Activated CD4-positive, alpha-beta T cell treated with anti-CD3 and anti-CD28 coated beads, Interleukin-2, Interleukin-6, amounts not matched to agents 100 ng/mL and 50 ng/mL, durations not matched to agents 16 hours and 8 hours (primary cell): ENCODE results near the gene ZWILCH.
"Not testable (repeated sequence)": the region's sequence is repeated elsewhere in the genome, so short reads cannot be mapped to it uniquely, and the experiment has no call there.

Experiments
- DNase-seq: peaks from one replicate; pipeline ENCODE4 v3.0.0-alpha.2; 2020

The ZWILCH gene

GRCh38 chr15:66489179-66489791, 15.8 kb upstream of the ZWILCH start:
- no peak for DNase-seq

DNA sequence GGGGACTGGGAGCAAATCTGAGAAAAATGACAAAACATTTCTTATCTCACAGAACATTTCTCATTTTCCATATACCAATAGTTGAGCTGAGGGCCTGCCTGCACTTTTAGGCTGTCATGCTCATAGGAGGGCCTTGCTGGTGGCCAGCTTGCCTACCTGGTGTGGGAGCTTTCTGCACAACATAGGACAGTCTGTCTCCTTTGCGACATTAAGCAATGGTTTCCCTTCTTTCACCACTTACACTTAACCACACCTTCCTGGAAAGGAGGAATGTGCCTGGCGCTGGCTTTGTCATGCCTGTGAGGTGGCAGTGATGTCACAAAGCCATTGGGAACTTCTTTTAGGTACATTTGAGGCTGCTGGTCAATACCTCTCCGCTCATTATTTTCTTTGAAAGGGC, 13.3 kb upstream of the ZWILCH start:
- no peak for DNase-seq

- DNase-seq: no peak
Observed at GRCh38 chr15:66494262-66494661, 10.9 kb upstream of the ZWILCH start.

GRCh38 chr15:66496951-66497501, 8.1 kb upstream of the ZWILCH start:
- peak; percentile 27 for DNase-seq

GRCh38 chr15:66497502-66498455, 7.3 kb upstream of the ZWILCH start, which contains the start of gene SNAPC5:
Gene SNAPC5, minus strand, starts transcription at chr15:66497762. Its CDS starts 31 bp downstream, at chr15:66497731.
- peak; percentile 98 for DNase-seq

GRCh38 chr15:66498501-66499386, 6.4 kb upstream of the ZWILCH start:
- peak; percentile 39 for DNase-seq

- not testable (repeated sequence) for DNase-seq
Observed at GRCh38 chr15:66500346-66500745, 4.8 kb upstream of the ZWILCH start.

- DNase-seq: peak; percentile 13
Observed at GRCh38 chr15:66502491-66502890, 2.6 kb upstream of the ZWILCH start.

DNA sequence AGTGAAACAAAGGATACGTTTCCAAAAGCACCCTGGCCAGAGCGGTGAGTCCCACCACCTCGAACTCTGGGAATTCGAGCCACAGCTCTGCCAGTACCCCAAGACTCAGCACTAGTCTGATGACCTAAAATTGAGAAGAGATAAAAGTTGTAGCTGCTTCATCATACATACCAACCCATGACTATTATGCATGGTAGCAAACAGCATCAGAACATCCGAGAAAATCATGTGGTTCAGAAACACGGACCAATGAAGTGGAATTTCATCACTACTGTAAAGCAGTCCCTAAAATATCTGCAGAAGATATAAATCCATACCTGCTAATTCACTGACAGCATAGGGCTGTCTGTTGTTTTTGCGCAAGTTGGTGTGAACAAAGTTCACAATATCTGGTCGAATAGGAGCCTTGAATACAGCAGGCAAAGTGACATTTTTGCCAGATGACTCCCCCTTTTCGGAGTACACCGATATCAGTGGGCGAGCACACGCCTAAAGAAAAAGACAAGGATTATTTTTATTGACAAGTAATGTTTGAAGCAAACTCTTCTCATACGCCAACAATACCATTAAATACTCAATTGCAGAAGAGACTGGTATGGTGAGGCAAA, 2.0 kb upstream of the ZWILCH start:
- peak; percentile 14 for DNase-seq

DNA sequence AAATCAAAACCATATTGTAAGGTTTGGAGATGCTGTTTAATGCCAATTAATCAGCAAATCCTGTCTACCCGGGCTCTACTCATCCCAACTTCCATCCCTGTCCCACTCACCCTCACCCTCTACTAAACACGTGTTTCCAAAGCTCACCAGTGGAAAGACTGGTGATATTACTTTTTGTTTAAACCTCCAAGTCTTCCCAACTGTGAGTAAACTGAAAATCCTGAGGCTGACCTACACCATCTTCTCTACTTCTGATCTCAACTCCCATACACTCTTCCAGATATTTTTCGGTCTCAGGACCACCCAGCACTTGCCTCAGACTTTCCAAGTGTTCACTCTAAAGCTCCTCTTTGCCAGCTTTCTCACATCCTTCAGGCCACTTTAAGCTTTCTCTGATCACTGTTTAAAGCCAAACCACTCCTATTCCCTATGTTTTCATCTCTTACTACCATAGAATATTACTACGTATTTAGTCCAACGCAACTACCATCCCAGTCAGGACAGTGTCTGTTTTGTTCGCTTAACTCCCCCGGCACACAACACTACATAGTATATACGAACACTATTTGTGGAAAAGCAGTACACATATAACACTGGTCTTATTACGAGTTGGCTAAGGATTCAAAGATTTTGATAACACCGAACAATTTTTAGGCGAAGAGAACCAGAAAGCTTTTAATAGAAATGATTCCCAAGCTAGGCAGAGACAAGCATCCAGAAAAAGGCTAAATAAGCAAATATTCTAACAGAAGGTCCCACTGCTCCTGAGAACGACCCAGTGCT, 1.2 kb upstream of the ZWILCH start:
- DNase-seq: peak; percentile 21

- no peak for DNase-seq
Observed at GRCh38 chr15:66505430-66505811, 295 bp downstream of the ZWILCH start.

DNA sequence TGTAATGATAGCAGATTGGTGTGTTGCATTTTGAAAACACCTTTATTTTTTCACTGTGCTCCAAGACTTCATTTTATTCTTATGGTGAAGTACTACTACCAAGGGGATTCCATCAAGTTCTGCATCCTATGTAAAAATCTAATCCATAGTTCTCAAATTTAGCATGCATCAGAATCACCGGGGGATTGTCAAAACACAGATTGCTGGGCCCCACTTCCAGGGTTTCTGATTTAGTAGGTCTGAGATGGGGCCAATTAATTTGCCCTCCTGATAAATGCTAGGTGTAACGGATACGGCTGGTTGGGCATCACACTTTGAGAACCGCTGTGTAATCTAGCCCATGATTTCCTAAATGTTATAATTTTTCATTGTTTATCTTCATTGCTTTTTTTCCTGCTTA, 692 bp downstream of the ZWILCH start:
- DNase-seq: no peak

DNA sequence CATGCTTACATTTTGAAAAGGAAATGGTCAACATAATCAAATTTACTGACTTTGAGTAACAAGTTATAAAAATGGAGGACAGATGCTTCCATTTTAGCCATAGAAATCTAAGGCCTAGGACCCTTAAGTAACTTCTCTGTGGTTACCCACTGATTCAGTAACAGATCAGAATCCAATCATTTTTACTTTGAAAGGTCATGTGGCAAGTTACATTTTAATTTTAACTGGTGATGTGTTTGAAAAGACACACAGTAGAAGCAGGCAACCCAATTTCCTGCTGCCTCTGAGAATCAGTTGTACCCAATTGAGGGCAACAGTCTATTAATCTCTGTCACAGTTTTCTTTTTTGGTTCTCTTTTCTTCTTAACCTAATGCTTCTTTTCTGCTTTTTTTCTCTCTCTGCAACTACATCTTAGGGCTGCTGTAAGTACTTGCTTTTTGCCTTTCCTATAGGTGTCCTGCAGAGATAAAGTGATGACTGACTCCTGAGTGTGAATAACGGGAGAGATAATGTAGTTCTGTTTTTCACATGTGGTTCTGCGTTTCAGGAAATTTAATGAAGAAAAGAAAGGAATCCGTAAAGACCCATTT, 3.3 kb downstream of the ZWILCH start:
- DNase-seq: no peak

- DNase-seq: no peak
Observed at GRCh38 chr15:66514586-66514985, 9.5 kb downstream of the ZWILCH start.

GRCh38 chr15:66515901-66516322, 10.8 kb downstream of the ZWILCH start:
- DNase-seq: no peak

DNA sequence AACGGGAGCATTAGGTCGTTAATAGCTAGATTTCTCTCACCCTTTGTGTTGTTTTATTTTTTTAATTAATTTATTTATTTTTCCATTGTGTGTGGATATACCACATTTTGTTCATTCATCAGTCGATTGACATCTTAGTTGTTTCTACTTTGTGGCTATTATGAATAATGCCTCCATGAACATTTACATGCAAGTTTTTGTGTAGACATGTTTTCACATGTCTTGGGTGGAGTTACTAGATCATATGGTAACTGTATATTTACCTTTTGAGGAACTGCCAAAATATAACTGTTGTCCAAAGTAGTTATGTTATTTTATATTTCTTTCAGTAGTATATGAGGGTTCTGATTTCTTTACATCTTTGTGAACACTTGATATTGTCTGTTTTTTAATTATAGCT, 18.8 kb downstream of the ZWILCH start:
- no peak for DNase-seq

- no peak for DNase-seq
Observed at GRCh38 chr15:66524838-66525237, 19.7 kb downstream of the ZWILCH start.

- DNase-seq: no peak
Observed at GRCh38 chr15:66535056-66535455, 29.9 kb downstream of the ZWILCH start.

GRCh38 chr15:66542896-66543295, 37.8 kb downstream of the ZWILCH start:
- no peak for DNase-seq

DNA sequence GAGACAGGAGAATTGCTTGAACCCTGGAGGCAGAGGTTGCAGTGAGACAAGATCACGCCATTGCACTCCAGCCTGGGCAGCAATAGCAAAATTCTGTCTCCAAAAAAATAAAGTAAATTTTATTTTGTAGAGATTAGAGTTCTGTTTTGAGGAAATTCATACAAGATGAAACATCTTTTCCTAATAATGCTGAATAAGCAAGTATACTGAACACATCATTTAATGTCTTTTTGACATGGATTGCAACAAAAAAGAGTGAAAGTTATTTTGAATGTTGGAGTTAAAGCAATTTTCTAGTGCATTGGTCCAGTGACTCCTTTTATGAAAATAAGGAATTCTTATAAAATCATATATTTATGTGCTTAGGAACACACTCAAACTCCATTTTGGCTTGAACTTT, 40.1 kb downstream of the ZWILCH start:
- no peak for DNase-seq

GRCh38 chr15:66555685-66556084, 50.6 kb downstream of the ZWILCH start:
- no peak for DNase-seq
